ENCODE results near the gene SIKE1.
"Not testable (repeated sequence)": the region's sequence is repeated elsewhere in the genome, so short reads cannot be mapped to it uniquely, and the experiment has no call there.

SIKE1 gene

GRCh38 chr1:114758256-114758832, 22.1 kb downstream of the SIKE1 start:
- H3K4me3 ChIP-seq (ENCODE audit: low read depth, low read length), result peak overlapping the region; percentile 88
- TF ChIP-seq CTCF (IDR thresholded peaks at IDR 0.05; ENCODE audit: borderline replicate concordance, insufficient read depth, low read depth, low read length), result no peak

GRCh38 chr1:114757455-114758255, 22.8 kb downstream of the SIKE1 start, which contains the start of gene CSDE1:
Gene CSDE1 (minus strand): TSS chr1:114757984. CDS start chr1:114739890, 18,094 bp downstream.
- TF ChIP-seq CTCF (IDR thresholded peaks at IDR 0.05; ENCODE audit: borderline replicate concordance, insufficient read depth, low read depth, low read length), result no peak
- H3K4me3 ChIP-seq (ENCODE audit: low read depth, low read length), result peak within 1 kb of the TSS; percentile 88

GRCh38 chr1:114756949-114757454, 23.5 kb downstream of the SIKE1 start:
- TF ChIP-seq CTCF (IDR thresholded peaks at IDR 0.05; ENCODE audit: borderline replicate concordance, insufficient read depth, low read depth, low read length), result no peak
- peak overlapping the region; percentile 88 for H3K4me3 ChIP-seq (ENCODE audit: low read depth, low read length)

GRCh38 chr1:114756009-114756892, 24.2 kb downstream of the SIKE1 start:
- peak overlapping the region; percentile 88 for H3K4me3 ChIP-seq (ENCODE audit: low read depth, low read length)
- no peak for TF ChIP-seq CTCF (IDR thresholded peaks at IDR 0.05; ENCODE audit: borderline replicate concordance, insufficient read depth, low read depth, low read length)

GRCh38 chr1:114755006-114755931, 25.2 kb downstream of the SIKE1 start:
- no peak for TF ChIP-seq CTCF (IDR thresholded peaks at IDR 0.05; ENCODE audit: borderline replicate concordance, insufficient read depth, low read depth, low read length)
- H3K4me3 ChIP-seq (ENCODE audit: low read depth, low read length), result no peak overlapping the region

- not testable (repeated sequence) for H3K4me3 ChIP-seq (ENCODE audit: low read depth, low read length)
These were observed 26.8 kb downstream of the SIKE1 start for GRCh38 chr1:114753702-114754101.
